T-helper 2 cell treated with Interferon-gamma antibody and Interleukin-4, amounts not matched to agents 5 μg/mL and 100 μg/mL, for 36 hours (primary cell): ENCODE results near the gene ZNF584.
A peak's percentile ranks its signal among the peaks of the same experiment; 100 is the strongest.

Experiments used
- DNase-seq: peaks from one replicate; pipeline ENCODE4 v3.0.0; 2021; ENCODE audit warnings: low spot score
- H3K27ac Mint-ChIP-seq: one replicate; pipeline ENCODE4 v1.8.0; 2021; ENCODE audit warnings: mild to moderate bottlenecking, mixed read lengths
- H3K27me3 Mint-ChIP-seq: one replicate; pipeline ENCODE4 v1.8.0; 2021; ENCODE audit warnings: low read depth, mixed read lengths
- H3K36me3 Mint-ChIP-seq: one replicate; pipeline ENCODE4 v1.8.0; 2021; ENCODE audit warnings: low read depth, mixed read lengths
- H3K4me1 Mint-ChIP-seq: one replicate; pipeline ENCODE4 v1.8.0; 2021; ENCODE audit warnings: low read depth, mixed read lengths
- H3K4me3 Mint-ChIP-seq: one replicate; pipeline ENCODE4 v1.8.0; 2022; ENCODE audit warnings: mild to moderate bottlenecking, moderate library complexity, mixed read lengths
- H3K9me3 Mint-ChIP-seq: one replicate; pipeline ENCODE4 v1.8.0; 2021; ENCODE audit warnings: mixed read lengths

Gene ZNF584

GRCh38 chr19:58380037-58380661 is 28.3 kb upstream of the ZNF584 start:
- no peaks in the 10 kb centered on the region for H3K27me3 Mint-ChIP-seq
- H3K36me3 Mint-ChIP-seq, result no peaks in the 10 kb centered on the region
- DNase-seq, result no peak
- H3K9me3 Mint-ChIP-seq, result no peaks in the 10 kb centered on the region
- H3K27ac Mint-ChIP-seq, result peak overlapping the region; percentile 93
- H3K4me1 Mint-ChIP-seq, result peaks cover 14% of the 10 kb centered on the region
- H3K4me3 Mint-ChIP-seq, result peak overlapping the region; percentile 86

GRCh38 chr19:58380662-58381459 is 27.6 kb upstream of the ZNF584 start, which contains the start of gene ZNF837:
ZNF837 (minus strand) TSS chr19:58381030; CDS start chr19:58369332, 11,698 bp downstream.
- no peaks in the 10 kb centered on the region for H3K9me3 Mint-ChIP-seq
- DNase-seq, result peak; percentile 98
- peaks cover 18% of the 10 kb centered on the region for H3K4me1 Mint-ChIP-seq
- no peaks in the 10 kb centered on the region for H3K27me3 Mint-ChIP-seq
- peak within 1 kb of the TSS; percentile 88 for H3K4me3 Mint-ChIP-seq
- peak within 1 kb of the TSS; percentile 93 for H3K27ac Mint-ChIP-seq
- no peaks in the 10 kb centered on the region for H3K36me3 Mint-ChIP-seq

GRCh38 chr19:58381460-58382212 is 26.8 kb upstream of the ZNF584 start:
- no peak for DNase-seq
- H3K4me1 Mint-ChIP-seq, result peaks cover 18% of the 10 kb centered on the region
- H3K9me3 Mint-ChIP-seq, result no peaks in the 10 kb centered on the region
- no peaks in the 10 kb centered on the region for H3K36me3 Mint-ChIP-seq
- peak overlapping the region; percentile 91 for H3K27ac Mint-ChIP-seq
- no peaks in the 10 kb centered on the region for H3K27me3 Mint-ChIP-seq
- peak overlapping the region; percentile 88 for H3K4me3 Mint-ChIP-seq

- Mint-ChIP-seq H3K27ac (no peak overlapping the region), H3K9me3 (no peaks in the 10 kb centered on the region), H3K36me3 (peaks cover 11% of the 10 kb centered on the region), H3K27me3 (no peaks in the 10 kb centered on the region), H3K4me3 (no peak overlapping the region), H3K4me1 (peaks cover 21% of the 10 kb centered on the region)
- DNase-seq, result no peak
Observed at GRCh38 chr19:58382997-58383603, 25.3 kb upstream of the ZNF584 start.

GRCh38 chr19:58385313-58385890 is 23.0 kb upstream of the ZNF584 start:
- H3K4me3 Mint-ChIP-seq, result peak overlapping the region; percentile 99
- no peak for DNase-seq
- peaks cover 21% of the 10 kb centered on the region for H3K4me1 Mint-ChIP-seq
- H3K36me3 Mint-ChIP-seq, result peaks cover 25% of the 10 kb centered on the region
- H3K27me3 Mint-ChIP-seq, result no peaks in the 10 kb centered on the region
- H3K27ac Mint-ChIP-seq, result peak overlapping the region; percentile 94
- no peaks in the 10 kb centered on the region for H3K9me3 Mint-ChIP-seq

GRCh38 chr19:58385891-58386575 is 22.4 kb upstream of the ZNF584 start:
- H3K36me3 Mint-ChIP-seq, result peaks cover 31% of the 10 kb centered on the region
- no peaks in the 10 kb centered on the region for H3K9me3 Mint-ChIP-seq
- H3K4me1 Mint-ChIP-seq, result peaks cover 24% of the 10 kb centered on the region
- H3K27ac Mint-ChIP-seq, result peak overlapping the region; percentile 94
- no peak for DNase-seq
- H3K27me3 Mint-ChIP-seq, result no peaks in the 10 kb centered on the region
- H3K4me3 Mint-ChIP-seq, result peak overlapping the region; percentile 99

- H3K27ac Mint-ChIP-seq, result peak within 1 kb of the TSS; percentile 94
Observed at GRCh38 chr19:58386576-58387337, 21.7 kb upstream of the ZNF584 start, which contains the start of gene RPS5. RPS5 (plus strand) TSS chr19:58387269; CDS start chr19:58388138, 869 bp downstream.

GRCh38 chr19:58387338-58388174 is 20.9 kb upstream of the ZNF584 start:
- Mint-ChIP-seq H3K9me3 (no peaks in the 10 kb centered on the region), H3K27ac (peak overlapping the region; percentile 94), H3K4me3 (peak overlapping the region; percentile 99), H3K27me3 (no peaks in the 10 kb centered on the region), H3K36me3 (peaks cover 39% of the 10 kb centered on the region), H3K4me1 (peaks cover 20% of the 10 kb centered on the region)
- no peak for DNase-seq

More at GRCh38 chr19:58386576-58387337, 21.7 kb upstream of the ZNF584 start, which contains the start of gene RPS5:
- Mint-ChIP-seq H3K36me3 (peaks cover 34% of the 10 kb centered on the region), H3K27me3 (no peaks in the 10 kb centered on the region), H3K4me3 (peak within 1 kb of the TSS; percentile 99), H3K4me1 (peaks cover 24% of the 10 kb centered on the region), H3K9me3 (no peaks in the 10 kb centered on the region)
- peak; percentile 95 for DNase-seq

- peaks cover 44% of the 10 kb centered on the region for H3K36me3 Mint-ChIP-seq
- H3K9me3 Mint-ChIP-seq, result no peaks in the 10 kb centered on the region
- peak overlapping the region; percentile 94 for H3K27ac Mint-ChIP-seq
- no peak for DNase-seq
- no peaks in the 10 kb centered on the region for H3K27me3 Mint-ChIP-seq
- peak overlapping the region; percentile 99 for H3K4me3 Mint-ChIP-seq
- peaks cover 20% of the 10 kb centered on the region for H3K4me1 Mint-ChIP-seq
Observed at GRCh38 chr19:58388175-58388526, 20.3 kb upstream of the ZNF584 start.

- Mint-ChIP-seq H3K36me3 (peaks cover 54% of the 10 kb centered on the region), H3K27me3 (no peaks in the 10 kb centered on the region), H3K4me3 (no peak overlapping the region), H3K9me3 (no peaks in the 10 kb centered on the region), H3K27ac (no peak overlapping the region), H3K4me1 (peaks cover 14% of the 10 kb centered on the region)
- DNase-seq, result no peak
Observed at GRCh38 chr19:58392945-58393724, 15.3 kb upstream of the ZNF584 start.

GRCh38 chr19:58393725-58394033 is 14.8 kb upstream of the ZNF584 start:
- DNase-seq, result no peak
- peaks cover 50% of the 10 kb centered on the region for H3K36me3 Mint-ChIP-seq
- H3K4me1 Mint-ChIP-seq, result peaks cover 12% of the 10 kb centered on the region
- H3K9me3 Mint-ChIP-seq, result no peaks in the 10 kb centered on the region
- no peak overlapping the region for H3K4me3 Mint-ChIP-seq
- no peak overlapping the region for H3K27ac Mint-ChIP-seq
- no peaks in the 10 kb centered on the region for H3K27me3 Mint-ChIP-seq
